ENCODE data around the gene MYB.
A peak's percentile ranks its signal among the peaks of the same experiment; 100 is the strongest.

Gene MYB

GRCh38 chr6:135176464-135176863, 4.6 kb upstream of the MYB start:
- no peak overlapping the region for H3K4me3 ChIP-seq (ENCODE audit: low read depth, low read length)
- ChIA-PET POLR2A (no interaction called here), CTCF (interaction anchor here (1.1 kb wide), 1 partner anchor 32 kb away, joined by 3 read pairs; no protein-coding TSS in a partner anchor)
- DNase-seq (ENCODE audit: low read depth, low spot score): no peak
- TF ChIP-seq CTCF (IDR thresholded peaks at IDR 0.05; ENCODE audit: insufficient read depth, low read length, missing control alignments): no peak

GRCh38 chr6:135179372-135179771, 1.7 kb upstream of the MYB start:
- TF ChIP-seq CTCF (IDR thresholded peaks at IDR 0.05; ENCODE audit: insufficient read depth, low read length, missing control alignments): no peak
- no peak overlapping the region for H3K4me3 ChIP-seq (ENCODE audit: low read depth, low read length)
- ChIA-PET POLR2A (no interaction called here), CTCF (interaction anchor here (0.9 to 1.7 kb wide), 2 partner anchors 14 to 17 kb away, joined by 3 to 4 read pairs; no protein-coding TSS in a partner anchor)
- no peak for DNase-seq (ENCODE audit: low read depth, low spot score)

GRCh38 chr6:135179920-135180541, 1.1 kb upstream of the MYB start:
- H3K4me3 ChIP-seq (ENCODE audit: low read depth, low read length): peak overlapping the region; percentile 64
- ChIA-PET POLR2A (no interaction called here), CTCF (interaction anchor here (1.7 to 2.3 kb wide), 2 partner anchors 18 to 243 kb away, joined by 4 to 10 read pairs; no protein-coding TSS in a partner anchor)
- TF ChIP-seq CTCF (IDR thresholded peaks at IDR 0.05; ENCODE audit: insufficient read depth, low read length, missing control alignments): no peak
- DNase-seq (ENCODE audit: low read depth, low spot score): no peak

DNA sequence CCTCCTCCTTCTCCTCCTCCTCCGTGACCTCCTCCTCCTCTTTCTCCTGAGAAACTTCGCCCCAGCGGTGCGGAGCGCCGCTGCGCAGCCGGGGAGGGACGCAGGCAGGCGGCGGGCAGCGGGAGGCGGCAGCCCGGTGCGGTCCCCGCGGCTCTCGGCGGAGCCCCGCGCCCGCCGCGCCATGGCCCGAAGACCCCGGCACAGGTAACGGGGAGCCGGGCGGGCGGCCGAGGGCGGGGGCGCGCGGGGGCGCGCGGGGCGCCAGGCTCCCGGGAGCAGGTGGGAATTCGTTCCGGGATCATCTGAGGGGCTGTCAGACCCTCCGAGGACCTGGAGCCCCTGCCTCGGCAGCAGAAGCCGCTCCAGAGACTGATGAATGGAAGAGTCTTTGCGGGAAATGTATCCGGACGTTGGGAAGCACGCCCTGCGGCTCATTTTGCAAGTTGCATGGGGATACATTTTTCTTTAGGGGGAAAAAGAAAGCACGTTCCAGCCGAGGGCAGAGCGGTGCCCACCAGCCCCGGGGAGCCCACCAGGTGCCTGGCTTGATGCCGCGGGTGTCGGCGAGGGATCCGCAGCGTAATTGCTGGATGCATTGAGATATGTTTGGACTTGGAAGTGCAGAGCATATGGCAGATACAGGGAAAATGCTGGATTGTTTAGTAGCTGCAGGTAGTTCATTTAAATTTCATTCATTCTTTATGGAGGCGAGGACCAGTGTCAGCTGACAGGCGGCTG, 394 bp downstream of the MYB start:
- H3K4me3 ChIP-seq (ENCODE audit: low read depth, low read length): peak overlapping the region; percentile 64
- ChIA-PET POLR2A (no interaction called here), CTCF (interaction anchor here (0.8 to 2.3 kb wide), 3 partner anchors 12 to 242 kb away, joined by 4 to 10 read pairs (median 5); no protein-coding TSS in a partner anchor)
- no peak for DNase-seq (ENCODE audit: low read depth, low spot score)
- TF ChIP-seq CTCF (IDR thresholded peaks at IDR 0.05; ENCODE audit: insufficient read depth, low read length, missing control alignments): no peak

- H3K4me3 ChIP-seq (ENCODE audit: low read depth, low read length): peak overlapping the region; percentile 64
- ChIA-PET CTCF (interaction anchor here (0.9 to 2.3 kb wide), 3 partner anchors 20 to 241 kb away, joined by 3 to 10 read pairs (median 6); no protein-coding TSS in a partner anchor), POLR2A (no interaction called here)
- no peak for DNase-seq (ENCODE audit: low read depth, low spot score)
- TF ChIP-seq CTCF (IDR thresholded peaks at IDR 0.05; ENCODE audit: insufficient read depth, low read length, missing control alignments): no peak
Measured at GRCh38 chr6:135182071-135183001, 1.2 kb downstream of the MYB start.

Data from AG04449 (cell line).